A549 (cell line): Measurements from ENCODE around the gene SKAP1. TPM values are rescaled to one million over a fixed set of nuclear protein-coding genes. Genes with fewer than 3 reads are reported as not detected.
"Not testable (repeated sequence)": the region's sequence is repeated elsewhere in the genome, so short reads cannot be mapped to it uniquely, and the experiment has no call there.

Experiments
- ATAC-seq, 2 experiments: fragments of 200-7000 bp in 1 of 2; fragments of >200 bp in 1 of 2; cut with Nextera tagmentation in 1 of 2; cut with Tn5 transposase in 1 of 2; 3 replicates each; pipeline versions ENCODE4 v1.8.0 to v1.9.1; 2018 to 2020; ENCODE audit warnings: mild to moderate bottlenecking in 1 of 2, moderate library complexity in 1 of 2
- CTCF ChIA-PET: fragments of 300-600 bp; sonication (Branson Sonifier 250); formaldehyde crosslinking; extraction: SDS; loops from one replicate; lab custom pipeline; 2021; ENCODE audit warnings: antibody characterized with exemption, inconsistent platforms; lab: Yijun Ruan, JAX
- POLR2A ChIA-PET: fragments of 350-600 bp; formaldehyde crosslinking; extraction: SDS; loops from one replicate; lab custom pipeline; 2021; ENCODE audit warnings: antibody characterized with exemption, inconsistent platforms; lab: Yijun Ruan, JAX
- DNase-seq, 2 experiments: peaks; one replicate each; pipeline versions ENCODE4 v3.0.0 to v3.0.0-alpha.2; 2011 to 2016; ENCODE audit warnings: low read depth in 1 of 2, low spot score in 1 of 2
- FAIRE-seq: peaks from 2 replicates; lab custom pipeline; 2011; peaks lifted over from hg19 to GRCh38; lab: Jason Lieb, UNC
- H3K27ac ChIP-seq, 2 experiments: fragments of >200 bp; sonication (Bioruptor Twin); formaldehyde crosslinking; 3 replicates each; pipeline ENCODE4 v1.5.1; 2016 to 2017
- H3K4me1 ChIP-seq: fragments of >200 bp; sonication (Bioruptor Twin); formaldehyde crosslinking; 3 replicates; pipeline ENCODE4 v1.6.1; 2016
- H3K4me2 ChIP-seq: fragments of >200 bp; sonication (Bioruptor Twin); formaldehyde crosslinking; 3 replicates; pipeline ENCODE4 v1.6.1; 2016
- H3K4me3 ChIP-seq: fragments of >200 bp; sonication (Bioruptor Twin); formaldehyde crosslinking; 3 replicates; pipeline ENCODE4 v1.5.1; 2016
- H3K9me3 ChIP-seq: fragments of >200 bp; sonication (Bioruptor Twin); formaldehyde crosslinking; 3 replicates; pipeline ENCODE4 v1.6.1; 2016
- CBX2 ChIP-seq: fragments of 200-600 bp; sonication (generic); IDR thresholded peaks from 2 replicates; pipeline ENCODE4 v1.6.1; 2016; ENCODE audit warnings: low read depth, mild to moderate bottlenecking, borderline replicate concordance
- CEBPB ChIP-seq, 2 experiments: fragments of >200 bp in 1 of 2; sonication (Bioruptor Twin) in 1 of 2; formaldehyde crosslinking in 1 of 2; IDR thresholded peaks; 2 replicates each; pipeline ENCODE4 v1.6.1; 2012 to 2016
- CHD2 ChIP-seq: fragments of 150-350 bp; IDR thresholded peaks from 2 replicates; pipeline ENCODE4 v1.6.1; 2014; ENCODE audit warnings: low read length; ENCODE audit not compliant: partially characterized antibody
- E2F6 ChIP-seq: IDR thresholded peaks from 2 replicates; pipeline ENCODE4 v1.6.1; 2012; ENCODE audit warnings: low read depth, borderline replicate concordance
- EHF ChIP-seq: fragments of 250-450 bp; sonication (Bioruptor Pico); IDR thresholded peaks from 2 replicates; pipeline ENCODE4 v1.5.0; 2020; ENCODE audit warnings: mild to moderate bottlenecking
- ELK1 ChIP-seq: fragments of 150-350 bp; IDR thresholded peaks from 2 replicates; pipeline ENCODE4 v1.6.1; 2014; ENCODE audit warnings: low read depth, mild to moderate bottlenecking, low read length
- EP300 ChIP-seq, 2 experiments: fragments of >200 bp; sonication (Bioruptor Twin); formaldehyde crosslinking; IDR thresholded peaks; 2 replicates in 1 of 2; 3 replicates in 1 of 2; pipeline ENCODE4 v1.6.1; 2016 to 2017
- FOSL2 ChIP-seq, 2 experiments: fragments of 450-650 bp in 1 of 2; fragments of >200 bp in 1 of 2; sonication (Bioruptor Twin) in 1 of 2; formaldehyde crosslinking; IDR thresholded peaks; 2 replicates each; pipeline versions ENCODE4 v1.5.0 to v1.6.1; 2016 to 2020; ENCODE audit warnings: mild to moderate bottlenecking in 1 of 2, moderate library complexity in 1 of 2
- FOXS1 ChIP-seq: fragments of 250-450 bp; sonication (Bioruptor Pico); IDR thresholded peaks from 2 replicates; pipeline ENCODE4 v1.5.0; 2020; ENCODE audit warnings: mild to moderate bottlenecking, moderate library complexity
- GATA3 ChIP-seq: IDR thresholded peaks from 2 replicates; pipeline ENCODE4 v1.6.1; 2012; ENCODE audit warnings: borderline replicate concordance
- HOXB5 ChIP-seq: fragments of 250-450 bp; sonication (Bioruptor Pico); IDR thresholded peaks from 2 replicates; pipeline ENCODE4 v1.5.0; 2020; ENCODE audit warnings: mild to moderate bottlenecking, moderate library complexity
- JUN ChIP-seq, 2 experiments: fragments of >200 bp; sonication (Bioruptor Twin); formaldehyde crosslinking; IDR thresholded peaks; 2 replicates in 1 of 2; 3 replicates in 1 of 2; pipeline ENCODE4 v1.6.1; 2016 to 2017
- KDM1A ChIP-seq: fragments of 200-600 bp; sonication (generic); IDR thresholded peaks from 2 replicates; pipeline ENCODE4 v1.6.1; 2016; ENCODE audit warnings: low read depth, mild to moderate bottlenecking
- KDM5A ChIP-seq: fragments of 200-600 bp; sonication (generic); IDR thresholded peaks from 2 replicates; pipeline ENCODE4 v1.6.1; 2016; ENCODE audit warnings: antibody characterized with exemption, mild to moderate bottlenecking
- MAZ ChIP-seq: fragments of 150-350 bp; IDR thresholded peaks from 2 replicates; pipeline ENCODE4 v1.6.1; 2014; ENCODE audit warnings: antibody characterized with exemption, low read depth, low read length, borderline replicate concordance
- MYC ChIP-seq: IDR thresholded peaks from 2 replicates; pipeline ENCODE4 v1.6.1; 2012; ENCODE audit warnings: mild to moderate bottlenecking, inconsistent platforms, low read length, improper control_type of control experiment, borderline replicate concordance
- PHF8 ChIP-seq: fragments of 200-600 bp; sonication (generic); IDR thresholded peaks from 2 replicates; pipeline ENCODE4 v1.6.1; 2016; ENCODE audit warnings: low read depth, mild to moderate bottlenecking, antibody characterized with exemption, moderate library complexity, borderline replicate concordance
- POLR2AphosphoS2 ChIP-seq: conservative IDR thresholded peaks from 2 replicates; pipeline ENCODE4 v1.6.1; 2012; ENCODE audit warnings: low read length, improper control_type of control experiment, inconsistent platforms
- RAD21 ChIP-seq, 2 experiments: fragments of >200 bp in 1 of 2; sonication (Bioruptor Twin) in 1 of 2; formaldehyde crosslinking in 1 of 2; IDR thresholded peaks in 1 of 2; conservative IDR thresholded peaks in 1 of 2; 2 replicates in 1 of 2; 3 replicates in 1 of 2; pipeline ENCODE4 v1.6.1; 2012 to 2018; ENCODE audit warnings: inconsistent platforms in 1 of 2
- RARB ChIP-seq: fragments of 250-450 bp; sonication (Bioruptor Pico); IDR thresholded peaks from 2 replicates; pipeline ENCODE4 v1.8.0; 2021; ENCODE audit warnings: mild to moderate bottlenecking, moderate library complexity
- RCOR1 ChIP-seq: fragments of 150-350 bp; IDR thresholded peaks from 2 replicates; pipeline ENCODE4 v1.6.1; 2014; ENCODE audit warnings: antibody characterized with exemption, low read length, low read depth
- SMC3 ChIP-seq: fragments of >200 bp; sonication (Bioruptor Twin); formaldehyde crosslinking; IDR thresholded peaks from 3 replicates; pipeline ENCODE4 v1.6.1; 2018; ENCODE audit warnings: inconsistent platforms
- SREBF2 ChIP-seq: fragments of 450-650 bp; IDR thresholded peaks from 2 replicates; pipeline ENCODE4 v1.6.1; 2014; ENCODE audit warnings: mild to moderate bottlenecking, moderate library complexity
- ZC3H11A ChIP-seq: fragments of 450-650 bp; IDR thresholded peaks from 2 replicates; pipeline ENCODE4 v1.6.1; 2014; ENCODE audit warnings: antibody characterized with exemption, mild to moderate bottlenecking
- ZSCAN20 ChIP-seq: fragments of 250-450 bp; sonication (Bioruptor Pico); IDR thresholded peaks from 2 replicates; pipeline ENCODE4 v1.8.0; 2022; ENCODE audit warnings: mild to moderate bottlenecking, moderate library complexity
- WGBS: methylation state at CpG from one replicate; pipeline ENCODE4 v1.1.6; 2017; ENCODE audit errors: missing lambda C conversion rate; 5-methylcytosine and 5-hydroxymethylcytosine counted together
- polyA plus RNA-seq, 4 experiments: library from polyadenylated mRNA; depleted of rRNA in 3 of 4; stranded (reverse); fragments of >200 nt; fragmentation: RNase III in 1 of 4; extraction: RNeasy Plus Mini Kit Qiagen cat#74134 plus additional on column Dnase treatment in 1 of 4; gene quantifications; 2 replicates in 3 of 4; 3 replicates in 1 of 4; pipeline ENCODE4 v1.2.3, GENCODE V29; 2011 to 2017

The SKAP1 gene
- polyA plus RNA-seq, 2 of the 4 experiments (the other 2 are of a cell fraction): 0.14 to 0.78 TPM

GRCh38 chr17:48347177-48347576, 82.8 kb downstream of the SKAP1 start (continued):
- no peak for TF ChIP-seq POLR2AphosphoS2
- no peak for TF ChIP-seq HOXB5
- no peak for TF ChIP-seq KDM5A
- TF ChIP-seq EP300 (IDR thresholded peaks at IDR 0.05): no peak

- no peak overlapping the region for H3K27ac ChIP-seq
- H3K9me3 ChIP-seq: no peaks in the 10 kb centered on the region
- ChIA-PET CTCF (interaction anchor here (0.8 to 2.6 kb wide), 6 partner anchors 9 to 250 kb away, joined by 3 to 16 read pairs (median 4); no protein-coding TSS in a partner anchor), POLR2A (no interaction called here)
- DNase-seq: no peak
- no peak for FAIRE-seq
- no peak overlapping the region for H3K4me3 ChIP-seq
- H3K4me1 ChIP-seq: no peaks in the 10 kb centered on the region
- TF ChIP-seq RCOR1: no peak
- no peak for TF ChIP-seq CHD2
- no peak for TF ChIP-seq EHF (CRISPR knock-in tag)
- TF ChIP-seq E2F6: no peak
- TF ChIP-seq PHF8: no peak
- TF ChIP-seq FOXS1 (CRISPR knock-in tag): no peak
- no peak for TF ChIP-seq FOSL2 (IDR thresholded peaks at IDR 0.05)
- no peak for TF ChIP-seq FOSL2 (CRISPR knock-in tag; IDR thresholded peaks at IDR 0.05)
- TF ChIP-seq MAZ: no peak
- no peak for TF ChIP-seq SREBF2
- no peak for ATAC-seq
- H3K4me2 ChIP-seq: no peak overlapping the region
Observed at GRCh38 chr17:48344251-48344650, 85.8 kb downstream of the SKAP1 start.

- ATAC-seq: no peak
- H3K9me3 ChIP-seq: no peaks in the 10 kb centered on the region
- FAIRE-seq: peak; percentile 51
- H3K27ac ChIP-seq: no peak overlapping the region
- no peak overlapping the region for H3K4me3 ChIP-seq
- H3K4me1 ChIP-seq: no peaks in the 10 kb centered on the region
- TF ChIP-seq SMC3: no peak
- TF ChIP-seq JUN (IDR thresholded peaks at IDR 0.05): no peak
- no peak for TF ChIP-seq ZSCAN20
- no peak for TF ChIP-seq EHF (CRISPR knock-in tag)
- no peak for TF ChIP-seq KDM1A
- no peak for TF ChIP-seq CEBPB (IDR thresholded peaks at IDR 0.05)
- TF ChIP-seq MYC: no peak
- no peak for TF ChIP-seq RARB (CRISPR knock-in tag)
- POLR2A ChIA-PET: no interaction called here
- WGBS: 92% methylated on average over 2 of the region's 2 CpGs
- CTCF ChIA-PET: interaction anchor here (1.0 to 4.9 kb wide), 9 partner anchors 10 to 296 kb away, joined by 3 to 48 read pairs (median 7); partner anchors contain the start of gene HOXB5
- H3K4me2 ChIP-seq: no peak overlapping the region
- no peak for DNase-seq
Observed at GRCh38 chr17:48340916-48341315, 89.1 kb downstream of the SKAP1 start.

- ATAC-seq (no peak), FAIRE-seq (peak; percentile 28)
- CTCF ChIA-PET: interaction anchor here (0.9 to 4.9 kb wide), 10 partner anchors 12 to 313 kb away, joined by 3 to 48 read pairs (median 3); partner anchors contain the start of gene HOXB3
Observed at GRCh38 chr17:48338720-48339119, 91.3 kb downstream of the SKAP1 start.

GRCh38 chr17:48337903-48338302, 92.1 kb downstream of the SKAP1 start:
- CTCF ChIA-PET: interaction anchor here (0.6 to 4.9 kb wide), 6 partner anchors 13 to 312 kb away, joined by 3 to 48 read pairs (median 4); no protein-coding TSS in a partner anchor
- ATAC-seq, H3K9me3 ChIP-seq, DNase-seq, H3K4me3 ChIP-seq, FAIRE-seq, H3K4me2 ChIP-seq, H3K27ac ChIP-seq, POLR2A ChIA-PET: not testable (repeated sequence)
- 82% methylated on average over 2 of the region's 2 CpGs for WGBS
- peaks cover 12% of the 10 kb centered on the region for H3K4me1 ChIP-seq

More at GRCh38 chr17:48338720-48339119, 91.3 kb downstream of the SKAP1 start:
- peaks cover 4% of the 10 kb centered on the region; the same call in 2 of the 3 replicates for H3K4me1 ChIP-seq
- 39% methylated on average over 2 of the region's 2 CpGs for WGBS
- no peaks in the 10 kb centered on the region for H3K9me3 ChIP-seq
- DNase-seq: no peak
- H3K4me3 ChIP-seq: no peak overlapping the region
- no peak overlapping the region for H3K27ac ChIP-seq
- TF ChIP-seq KDM1A (no peak), EP300 (IDR thresholded peaks at IDR 0.05) (no peak), CBX2 (no peak), FOXS1 (CRISPR knock-in tag) (no peak), RAD21 (conservative IDR thresholded peaks at IDR 0.05 in 1 of 2, IDR thresholded peaks at IDR 0.05 in 1 of 2) (no peak), GATA3 (no peak), ZC3H11A (no peak), KDM5A (no peak), ELK1 (no peak)
- no peak overlapping the region for H3K4me2 ChIP-seq
- POLR2A ChIA-PET: no interaction called here
